Panc1 (cell line): ENCODE measurements around the gene SEC14L5. TPM values are rescaled to one million over a fixed set of nuclear protein-coding genes. Genes with fewer than 3 reads are reported as not detected.
A peak's percentile ranks its signal among the peaks of the same experiment; 100 is the strongest.

ENCODE experiments used
- ATAC-seq: fragments of 200-7000 bp; cut with Tn5 transposase; 2 replicates; pipeline ENCODE4 v1.9.1; 2020; ENCODE audit warnings: mild to moderate bottlenecking, moderate library complexity
- BruUV-seq: library from RNA; stranded (reverse); fragments of 400-500 nt; replicated peaks from 2 replicates; lab custom pipeline; 2021; lab: Mats Ljungman, UMichigan
- CTCF ChIA-PET: fragments of 300-600 bp; sonication (Branson Sonifier 250); formaldehyde crosslinking; loops from one replicate; lab custom pipeline; 2022; ENCODE audit warnings: antibody characterized with exemption; lab: Charles Lee
- POLR2A ChIA-PET: fragments of 300-600 bp; sonication (Branson Sonifier 250); formaldehyde crosslinking; loops from one replicate; lab custom pipeline; 2022; ENCODE audit warnings: antibody characterized with exemption; lab: Charles Lee
- DNase-seq: peaks from one replicate; pipeline ENCODE4 v3.0.0-alpha.2; 2010; ENCODE audit warnings: low read depth, low spot score
- H3K27ac ChIP-seq: 2 replicates; pipeline ENCODE4 v1.5.1; 2011; ENCODE audit warnings: mild to moderate bottlenecking, low read length, inconsistent platforms
- H3K27me3 ChIP-seq: fragments of 200-500 bp; sonication (Bioruptor generic); 2 replicates; pipeline ENCODE4 v1.6.0; 2014; ENCODE audit warnings: low read length, inconsistent platforms; ENCODE audit not compliant: control insufficient read depth, insufficient read depth
- H3K36me3 ChIP-seq: fragments of 200-500 bp; sonication (Bioruptor generic); 2 replicates; pipeline ENCODE4 v1.5.1; 2014; ENCODE audit warnings: inconsistent platforms, mild to moderate bottlenecking, low read length, moderate library complexity; ENCODE audit not compliant: control insufficient read depth, insufficient read depth
- H3K4me1 ChIP-seq: 2 replicates; pipeline ENCODE4 v1.5.1; 2011; ENCODE audit warnings: inconsistent platforms, mild to moderate bottlenecking, low read length, moderate library complexity; ENCODE audit not compliant: control insufficient read depth, insufficient read depth
- H3K4me3 ChIP-seq, 2 experiments: 2 replicates each; pipeline ENCODE4 v1.5.1; 2011 to 2012; ENCODE audit warnings: low read depth in 2 of 2, low read length in 2 of 2, mild to moderate bottlenecking in 2 of 2, inconsistent platforms in 1 of 2, moderate library complexity in 1 of 2
- H3K9me3 ChIP-seq: fragments of 200-500 bp; sonication (Bioruptor generic); 2 replicates; pipeline ENCODE4 v1.5.1; 2014; ENCODE audit warnings: low read depth, mild to moderate bottlenecking, inconsistent platforms, low read length, moderate library complexity; ENCODE audit not compliant: control insufficient read depth, insufficient read depth
- POLR2AphosphoS5 ChIP-seq: IDR thresholded peaks from 2 replicates; pipeline ENCODE4 v1.6.1; 2012; ENCODE audit warnings: mild to moderate bottlenecking, low read depth, low read length, moderate library complexity
- SIN3A ChIP-seq: IDR thresholded peaks from 2 replicates; pipeline ENCODE4 v1.6.1; 2012; ENCODE audit warnings: low read depth, mild to moderate bottlenecking, low read length, moderate library complexity, borderline replicate concordance; ENCODE audit not compliant: insufficient read depth
- TCF7L2 ChIP-seq: IDR thresholded peaks from 2 replicates; pipeline ENCODE4 v1.6.1; 2011; ENCODE audit warnings: mild to moderate bottlenecking, low read depth, low read length, inconsistent platforms
- in situ Hi-C: cut with HindIII; loops from 2 replicates; pipeline ENCODE4 v1.10.0; 2016; ENCODE audit warnings: low sequenced_read_pairs, low pct_unique_long_range_greater_than_20kb
- intact Hi-C: fragments of 100-400 bp; cut with micrococcal nuclease; formaldehyde crosslinking; loops from one replicate; pipeline ENCODE4 v1.10.0; 2022; ENCODE audit not compliant: unreplicated experiment
- total RNA-seq: library from RNA; stranded (reverse); gene quantifications from one replicate; pipeline ENCODE4 v1.2.1, GENCODE V29; 2021; ENCODE audit not compliant: unreplicated experiment
- TF ChIP-seq, protein P1 (sequence below), 2 experiments: IDR thresholded peaks; 2 replicates each; pipeline ENCODE4 v1.6.1; 2011 to 2012; ENCODE audit warnings: low read depth in 2 of 2, control low read depth in 1 of 2, low read length in 1 of 2, mild to moderate bottlenecking in 1 of 2, moderate library complexity in 1 of 2; ENCODE audit not compliant: insufficient read depth in 1 of 2
- TF ChIP-seq, protein P2 (sequence below): fragments of 450-650 bp; IDR thresholded peaks from 2 replicates; pipeline ENCODE4 v1.5.1; 2017; ENCODE audit warnings: mild to moderate bottlenecking

Gene SEC14L5
- total RNA-seq, 1 experiment from 2014 or later = 0.26 TPM

DNA sequence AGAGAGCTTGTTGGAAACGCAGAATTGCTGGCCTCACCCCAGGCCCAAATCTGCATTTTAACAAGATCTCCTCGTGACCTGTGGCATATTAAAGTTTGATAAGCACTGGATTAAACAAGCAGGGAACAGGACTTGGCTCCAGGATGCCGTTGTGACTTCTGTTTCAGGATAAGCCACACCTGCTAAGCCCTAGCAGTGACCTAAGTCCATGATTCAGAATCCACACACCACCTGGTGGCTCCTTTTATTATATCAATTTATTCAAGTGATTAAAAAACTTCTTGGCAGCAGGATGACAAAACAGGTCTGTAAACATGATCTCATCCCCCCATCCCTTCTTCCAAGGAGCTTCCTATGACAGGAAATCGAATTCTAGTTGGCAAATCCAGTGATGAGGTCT is 66.5 kb downstream of the SEC14L5 start:
- H3K27me3 ChIP-seq = no peaks in the 10 kb centered on the region
- no peak overlapping the region for H3K27ac ChIP-seq
- BruUV-seq = no TSS peak
- no peak for TF ChIP-seq POLR2AphosphoS5
- TF ChIP-seq, protein P1, sequence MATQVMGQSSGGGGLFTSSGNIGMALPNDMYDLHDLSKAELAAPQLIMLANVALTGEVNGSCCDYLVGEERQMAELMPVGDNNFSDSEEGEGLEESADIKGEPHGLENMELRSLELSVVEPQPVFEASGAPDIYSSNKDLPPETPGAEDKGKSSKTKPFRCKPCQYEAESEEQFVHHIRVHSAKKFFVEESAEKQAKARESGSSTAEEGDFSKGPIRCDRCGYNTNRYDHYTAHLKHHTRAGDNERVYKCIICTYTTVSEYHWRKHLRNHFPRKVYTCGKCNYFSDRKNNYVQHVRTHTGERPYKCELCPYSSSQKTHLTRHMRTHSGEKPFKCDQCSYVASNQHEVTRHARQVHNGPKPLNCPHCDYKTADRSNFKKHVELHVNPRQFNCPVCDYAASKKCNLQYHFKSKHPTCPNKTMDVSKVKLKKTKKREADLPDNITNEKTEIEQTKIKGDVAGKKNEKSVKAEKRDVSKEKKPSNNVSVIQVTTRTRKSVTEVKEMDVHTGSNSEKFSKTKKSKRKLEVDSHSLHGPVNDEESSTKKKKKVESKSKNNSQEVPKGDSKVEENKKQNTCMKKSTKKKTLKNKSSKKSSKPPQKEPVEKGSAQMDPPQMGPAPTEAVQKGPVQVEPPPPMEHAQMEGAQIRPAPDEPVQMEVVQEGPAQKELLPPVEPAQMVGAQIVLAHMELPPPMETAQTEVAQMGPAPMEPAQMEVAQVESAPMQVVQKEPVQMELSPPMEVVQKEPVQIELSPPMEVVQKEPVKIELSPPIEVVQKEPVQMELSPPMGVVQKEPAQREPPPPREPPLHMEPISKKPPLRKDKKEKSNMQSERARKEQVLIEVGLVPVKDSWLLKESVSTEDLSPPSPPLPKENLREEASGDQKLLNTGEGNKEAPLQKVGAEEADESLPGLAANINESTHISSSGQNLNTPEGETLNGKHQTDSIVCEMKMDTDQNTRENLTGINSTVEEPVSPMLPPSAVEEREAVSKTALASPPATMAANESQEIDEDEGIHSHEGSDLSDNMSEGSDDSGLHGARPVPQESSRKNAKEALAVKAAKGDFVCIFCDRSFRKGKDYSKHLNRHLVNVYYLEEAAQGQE (IDR thresholded peaks at IDR 0.05; ENCODE audit: insufficient read depth in 1 of 2, low read depth in 2 of 2, low read length in 1 of 2) = no peak
- TF ChIP-seq SIN3A = no peak
- no peak for TF ChIP-seq TCF7L2
- TF ChIP-seq, protein P2, sequence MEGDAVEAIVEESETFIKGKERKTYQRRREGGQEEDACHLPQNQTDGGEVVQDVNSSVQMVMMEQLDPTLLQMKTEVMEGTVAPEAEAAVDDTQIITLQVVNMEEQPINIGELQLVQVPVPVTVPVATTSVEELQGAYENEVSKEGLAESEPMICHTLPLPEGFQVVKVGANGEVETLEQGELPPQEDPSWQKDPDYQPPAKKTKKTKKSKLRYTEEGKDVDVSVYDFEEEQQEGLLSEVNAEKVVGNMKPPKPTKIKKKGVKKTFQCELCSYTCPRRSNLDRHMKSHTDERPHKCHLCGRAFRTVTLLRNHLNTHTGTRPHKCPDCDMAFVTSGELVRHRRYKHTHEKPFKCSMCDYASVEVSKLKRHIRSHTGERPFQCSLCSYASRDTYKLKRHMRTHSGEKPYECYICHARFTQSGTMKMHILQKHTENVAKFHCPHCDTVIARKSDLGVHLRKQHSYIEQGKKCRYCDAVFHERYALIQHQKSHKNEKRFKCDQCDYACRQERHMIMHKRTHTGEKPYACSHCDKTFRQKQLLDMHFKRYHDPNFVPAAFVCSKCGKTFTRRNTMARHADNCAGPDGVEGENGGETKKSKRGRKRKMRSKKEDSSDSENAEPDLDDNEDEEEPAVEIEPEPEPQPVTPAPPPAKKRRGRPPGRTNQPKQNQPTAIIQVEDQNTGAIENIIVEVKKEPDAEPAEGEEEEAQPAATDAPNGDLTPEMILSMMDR = no peak; the same call in 1 of the 2 replicates
- no peaks in the 10 kb centered on the region for H3K36me3 ChIP-seq
- in situ Hi-C loops (no loop called here), intact Hi-C loops (no loop called here)
- ChIA-PET CTCF (no interaction called here), POLR2A (no interaction called here)
- DNase-seq = no peak
- H3K9me3 ChIP-seq = no peaks in the 10 kb centered on the region
- ATAC-seq = peak; percentile 78
- peaks cover 4% of the 10 kb centered on the region; the same call in 1 of the 2 replicates for H3K4me1 ChIP-seq
- H3K4me3 ChIP-seq = no peak overlapping the region

DNA sequence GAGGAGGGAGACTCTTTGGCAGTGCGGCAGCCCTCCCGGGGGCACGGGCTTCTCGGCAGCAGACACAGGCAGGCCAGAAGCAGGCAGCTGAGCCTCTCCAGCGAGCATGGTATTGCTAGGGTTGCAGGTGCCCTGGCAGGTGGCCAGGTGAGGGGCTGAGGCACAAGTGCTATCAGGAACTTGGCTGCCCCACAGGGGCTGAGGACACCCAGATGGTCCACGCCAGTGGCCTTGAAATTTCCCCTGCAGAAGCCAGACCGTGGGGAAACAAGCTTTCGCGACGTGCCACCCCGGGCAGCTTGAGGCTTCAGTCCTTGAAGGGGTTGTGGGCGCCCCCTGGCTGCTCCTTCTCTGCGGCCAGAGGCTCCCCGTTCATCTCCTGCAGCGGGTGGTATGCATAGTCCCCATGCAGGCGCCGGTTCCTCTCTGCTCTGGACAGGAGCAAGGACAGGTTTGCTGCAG is 67.1 kb downstream of the SEC14L5 start:
- in situ Hi-C loops = no loop called here
- DNase-seq (no peak), ATAC-seq (peak; percentile 84)
- Histone ChIP-seq H3K36me3 (no peaks in the 10 kb centered on the region), H3K9me3 (no peaks in the 10 kb centered on the region), H3K4me1 (peaks cover 4% of the 10 kb centered on the region; the same call in 1 of the 2 replicates), H3K27ac (no peak overlapping the region), H3K27me3 (no peaks in the 10 kb centered on the region), H3K4me3 (no peak overlapping the region)
- POLR2A ChIA-PET = no interaction called here
- CTCF ChIA-PET = interaction anchor here (0.7 to 1.1 kb wide), 2 partner anchors 9 to 67 kb away, joined by 3 to 7 read pairs; partner anchors contain the start of genes NAGPA and SEC14L5
- no TSS peak for BruUV-seq
- intact Hi-C loops = no loop called here
- TF ChIP-seq, protein P1 (IDR thresholded peaks at IDR 0.05; ENCODE audit: insufficient read depth in 1 of 2, low read depth in 2 of 2, low read length in 1 of 2) = no peak
- TF ChIP-seq, protein P2 = no peak; the same call in 1 of the 2 replicates
- no peak for TF ChIP-seq POLR2AphosphoS5
- TF ChIP-seq SIN3A = no peak
- TF ChIP-seq TCF7L2 = no peak
